H9 (cell line): Measurements from ENCODE around the gene SLX4. TPM values are rescaled to one million over a fixed set of nuclear protein-coding genes. Genes with fewer than 3 reads are reported as not detected.

Source experiments
- DNase-seq: peaks from one replicate; pipeline ENCODE4 v3.0.0-alpha.2; 2017
- H2AFZ ChIP-seq: one replicate; pipeline ENCODE4 v1.6.1; 2013; ENCODE audit warnings: mild to moderate bottlenecking, low read length, control low read depth, moderate library complexity
- H2AK5ac ChIP-seq: 2 replicates; pipeline ENCODE4 v1.6.1; 2013; ENCODE audit warnings: low read length, control low read depth, mixed read lengths; ENCODE audit not compliant: insufficient read length
- H2BK120ac ChIP-seq: one replicate; pipeline ENCODE4 v1.6.1; 2013; ENCODE audit warnings: low read depth, mild to moderate bottlenecking, low read length, control low read depth, inconsistent platforms; ENCODE audit not compliant: poor library complexity, severe bottlenecking
- H2BK12ac ChIP-seq: 2 replicates; pipeline ENCODE4 v1.6.1; 2013; ENCODE audit warnings: low read length, control low read depth, mixed read lengths, low read depth; ENCODE audit not compliant: insufficient read length
- H2BK15ac ChIP-seq: 2 replicates; pipeline ENCODE4 v1.6.1; 2013; ENCODE audit warnings: low read depth, low read length, control low read depth
- H2BK20ac ChIP-seq: one replicate; pipeline ENCODE4 v1.6.1; 2013; ENCODE audit warnings: low read depth, mild to moderate bottlenecking, low read length, control low read depth, inconsistent platforms; ENCODE audit not compliant: poor library complexity, severe bottlenecking
- H2BK5ac ChIP-seq: 2 replicates; pipeline ENCODE4 v1.6.1; 2013; ENCODE audit warnings: low read length, control low read depth, mixed read lengths; ENCODE audit not compliant: insufficient read length
- H3K14ac ChIP-seq: 2 replicates; pipeline ENCODE4 v1.6.1; 2013; ENCODE audit warnings: low read length, control low read depth; ENCODE audit not compliant: insufficient read depth
- H3K18ac ChIP-seq: 2 replicates; pipeline ENCODE4 v1.6.1; 2013; ENCODE audit warnings: low read depth, mild to moderate bottlenecking, mixed read lengths, low read length, control low read depth; ENCODE audit not compliant: insufficient read length
- H3K23ac ChIP-seq: 2 replicates; pipeline ENCODE4 v1.6.1; 2013; ENCODE audit warnings: low read length, control low read depth, mixed read lengths, low read depth; ENCODE audit not compliant: insufficient read length
- H3K23me2 ChIP-seq: 2 replicates; pipeline ENCODE4 v1.6.1; 2013; ENCODE audit warnings: low read depth, mild to moderate bottlenecking, mixed read lengths, low read length, control low read depth; ENCODE audit not compliant: insufficient read length, poor library complexity, severe bottlenecking
- H3K27ac ChIP-seq: 2 replicates; pipeline ENCODE4 v1.5.1; 2013; ENCODE audit warnings: low read length, control low read depth, mixed read lengths, low read depth; ENCODE audit not compliant: insufficient read length
- H3K27me3 ChIP-seq: 2 replicates; pipeline ENCODE4 v1.6.1; 2013; ENCODE audit warnings: low read length, control low read depth, inconsistent platforms; ENCODE audit not compliant: insufficient read depth
- H3K4ac ChIP-seq: 2 replicates; pipeline ENCODE4 v1.6.1; 2013; ENCODE audit warnings: low read depth, mild to moderate bottlenecking, control low read depth, inconsistent platforms, low read length, moderate library complexity
- H3K4me1 ChIP-seq: 2 replicates; pipeline ENCODE4 v1.6.1; 2013; ENCODE audit warnings: low read length, control low read depth, inconsistent platforms; ENCODE audit not compliant: insufficient read depth
- H3K4me2 ChIP-seq: 2 replicates; pipeline ENCODE4 v1.6.1; 2013; ENCODE audit warnings: low read length, control low read depth, mixed read lengths; ENCODE audit not compliant: insufficient read length, insufficient read depth
- H3K56ac ChIP-seq: 2 replicates; pipeline ENCODE4 v1.6.1; 2013; ENCODE audit warnings: low read depth, mild to moderate bottlenecking, mixed read lengths, low read length, control low read depth; ENCODE audit not compliant: insufficient read length
- H3K79me1 ChIP-seq: 2 replicates; pipeline ENCODE4 v1.6.1; 2013; ENCODE audit warnings: low read depth, mild to moderate bottlenecking, moderate library complexity, low read length, control low read depth, inconsistent platforms; ENCODE audit not compliant: insufficient read depth, poor library complexity, severe bottlenecking
- H3K79me2 ChIP-seq: 2 replicates; pipeline ENCODE4 v1.6.1; 2013; ENCODE audit warnings: low read length, control low read depth, inconsistent platforms; ENCODE audit not compliant: insufficient read depth
- H3K9ac ChIP-seq: 2 replicates; pipeline ENCODE4 v1.6.1; 2013; ENCODE audit warnings: low read length, control low read depth, mixed read lengths; ENCODE audit not compliant: insufficient read length; ENCODE audit errors: extremely low read depth
- H3K9me3 ChIP-seq: one replicate; pipeline ENCODE4 v1.6.1; 2013; ENCODE audit warnings: low read depth, low read length, inconsistent platforms; ENCODE audit not compliant: control insufficient read depth
- H3T11ph ChIP-seq: one replicate; pipeline ENCODE4 v1.6.1; 2013; ENCODE audit warnings: mild to moderate bottlenecking, low read length, control low read depth, inconsistent platforms
- H4K20me1 ChIP-seq: one replicate; pipeline ENCODE4 v1.6.1; 2013; ENCODE audit not compliant: control insufficient read depth, insufficient read length, insufficient read depth
- H4K5ac ChIP-seq: 2 replicates; pipeline ENCODE4 v1.6.1; 2013; ENCODE audit warnings: low read depth, mild to moderate bottlenecking, mixed read lengths, low read length, control low read depth; ENCODE audit not compliant: insufficient read length
- H4K8ac ChIP-seq: replicated peaks from 2 replicates; pipeline ENCODE4 v1.6.1; 2013; ENCODE audit warnings: low read length, control low read depth, mixed read lengths, low read depth; ENCODE audit not compliant: insufficient read length
- H4K91ac ChIP-seq: 2 replicates; pipeline ENCODE4 v1.6.1; 2013; ENCODE audit warnings: low read depth, mild to moderate bottlenecking, moderate library complexity, mixed read lengths, low read length, control low read depth; ENCODE audit not compliant: insufficient read length
- H3K27ac Mint-ChIP-seq, 3 experiments: 2 replicates in 2 of 3; 3 replicates in 1 of 3; pipeline ENCODE4 v1.8.0; 2020 to 2021; ENCODE audit warnings: mixed read lengths in 3 of 3, mild to moderate bottlenecking in 1 of 3, moderate library complexity in 1 of 3
- H3K27me3 Mint-ChIP-seq: 2 replicates; pipeline ENCODE4 v1.8.0; 2021; ENCODE audit warnings: low read depth, mild to moderate bottlenecking, moderate library complexity, mixed read lengths
- H3K36me3 Mint-ChIP-seq, 3 experiments: 2 replicates in 2 of 3; 3 replicates in 1 of 3; pipeline ENCODE4 v1.8.0; 2020 to 2021; ENCODE audit warnings: low read depth in 3 of 3, mixed read lengths in 3 of 3; ENCODE audit not compliant: insufficient read depth in 1 of 3
- H3K4me1 Mint-ChIP-seq, 2 experiments: 2 replicates each; pipeline ENCODE4 v1.8.0; 2020; ENCODE audit warnings: mixed read lengths in 2 of 2
- H3K4me3 Mint-ChIP-seq, 2 experiments: 2 replicates in 1 of 2; 3 replicates in 1 of 2; pipeline ENCODE4 v1.8.0; 2020 to 2021; ENCODE audit warnings: mild to moderate bottlenecking in 2 of 2, mixed read lengths in 2 of 2, moderate library complexity in 1 of 2
- H3K9me3 Mint-ChIP-seq, 2 experiments: 2 replicates in 1 of 2; 3 replicates in 1 of 2; pipeline ENCODE4 v1.8.0; 2020; ENCODE audit warnings: mild to moderate bottlenecking in 2 of 2, mixed read lengths in 2 of 2, moderate library complexity in 1 of 2
- WGBS: extraction: QIAGEN DNeasy Blood & Tissue Kit; methylation state at CpG from one replicate; pipeline ENCODE4 v1.1.7; 2013; ENCODE audit warnings: missing lambda C conversion rate, low lambda C conversion rate, mixed read lengths; ENCODE audit not compliant: insufficient read length; ENCODE audit errors: extremely low coverage; 5-methylcytosine and 5-hydroxymethylcytosine counted together
- total RNA-seq: library from RNA; stranded (reverse); gene quantifications from 2 replicates; pipeline ENCODE4 v1.2.1, GENCODE V29; 2021
- TF ChIP-seq, protein P1 (sequence below): fragments of 200-600 bp; sonication (generic); conservative IDR thresholded peaks from 3 replicates; pipeline ENCODE4 v1.8.0; 2021; ENCODE audit warnings: antibody characterized with exemption, mild to moderate bottlenecking

Gene SLX4
- total RNA-seq, 1 experiment from 2014 or later: 9.9 TPM

DNA sequence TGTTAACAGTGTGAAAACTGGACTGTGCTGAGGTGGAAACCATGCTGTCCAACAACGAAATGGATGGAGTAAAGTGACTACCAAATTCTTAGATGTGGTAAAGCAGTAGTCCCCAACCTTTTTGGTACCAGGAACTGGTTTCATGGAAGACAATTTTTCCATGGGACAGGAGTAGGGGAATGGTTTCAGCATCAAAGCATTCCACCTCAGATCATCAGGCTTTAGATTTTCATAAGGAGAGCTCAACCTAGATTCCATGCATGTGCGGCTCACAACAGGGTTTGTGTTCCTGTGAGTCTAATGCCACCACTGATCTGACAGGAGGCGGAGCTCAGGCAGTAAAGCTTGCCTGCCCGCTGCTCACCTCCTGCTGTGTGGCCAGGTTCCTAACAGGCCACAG is 11.5 kb downstream of the SLX4 start:
- H3K79me1 ChIP-seq: no peaks in the 10 kb centered on the region
- no peak overlapping the region for H3K4ac ChIP-seq
- Mint-ChIP-seq H3K27me3 (no peaks in the 10 kb centered on the region), H3K36me3 (peaks cover 59 to 66% (median 64%) of the 10 kb centered on the region in 3 experiments), H3K9me3 (peaks cover 23 to 24% of the 10 kb centered on the region in 2 experiments), H3K4me3 (no peak overlapping the region), H3K27ac (no peak overlapping the region), H3K4me1 (no peaks in the 10 kb centered on the region)
- H3K27ac ChIP-seq: no peak overlapping the region
- no peak overlapping the region for H2BK120ac ChIP-seq
- no peak overlapping the region for H3T11ph ChIP-seq
- no peak overlapping the region for H3K14ac ChIP-seq
- H2AK5ac ChIP-seq: no peak overlapping the region
- DNase-seq: no peak
- H2BK15ac ChIP-seq: no peak overlapping the region
- no peak overlapping the region for H2BK20ac ChIP-seq
- no peak overlapping the region for H4K8ac ChIP-seq
- no peak overlapping the region for H2BK12ac ChIP-seq
- H4K5ac ChIP-seq: no peak overlapping the region
- no CpG with 5 or more reads among the region's 4 CpGs for WGBS
- no peak overlapping the region for H3K18ac ChIP-seq
- no peak overlapping the region for H4K91ac ChIP-seq
- H4K20me1 ChIP-seq: no peaks in the 10 kb centered on the region
- no peaks in the 10 kb centered on the region for H3K27me3 ChIP-seq
- no peaks in the 10 kb centered on the region for H3K4me1 ChIP-seq
- no peak overlapping the region for H2AFZ ChIP-seq
- H3K23me2 ChIP-seq: no peaks in the 10 kb centered on the region
- no peak overlapping the region for H3K56ac ChIP-seq
- no peak overlapping the region for H3K23ac ChIP-seq
- H3K4me2 ChIP-seq: no peak overlapping the region
- H3K9me3 ChIP-seq: peaks cover 18% of the 10 kb centered on the region
- no peak overlapping the region for H3K9ac ChIP-seq
- H2BK5ac ChIP-seq: no peak overlapping the region
- H3K79me2 ChIP-seq: no peaks in the 10 kb centered on the region
- TF ChIP-seq, protein P1, sequence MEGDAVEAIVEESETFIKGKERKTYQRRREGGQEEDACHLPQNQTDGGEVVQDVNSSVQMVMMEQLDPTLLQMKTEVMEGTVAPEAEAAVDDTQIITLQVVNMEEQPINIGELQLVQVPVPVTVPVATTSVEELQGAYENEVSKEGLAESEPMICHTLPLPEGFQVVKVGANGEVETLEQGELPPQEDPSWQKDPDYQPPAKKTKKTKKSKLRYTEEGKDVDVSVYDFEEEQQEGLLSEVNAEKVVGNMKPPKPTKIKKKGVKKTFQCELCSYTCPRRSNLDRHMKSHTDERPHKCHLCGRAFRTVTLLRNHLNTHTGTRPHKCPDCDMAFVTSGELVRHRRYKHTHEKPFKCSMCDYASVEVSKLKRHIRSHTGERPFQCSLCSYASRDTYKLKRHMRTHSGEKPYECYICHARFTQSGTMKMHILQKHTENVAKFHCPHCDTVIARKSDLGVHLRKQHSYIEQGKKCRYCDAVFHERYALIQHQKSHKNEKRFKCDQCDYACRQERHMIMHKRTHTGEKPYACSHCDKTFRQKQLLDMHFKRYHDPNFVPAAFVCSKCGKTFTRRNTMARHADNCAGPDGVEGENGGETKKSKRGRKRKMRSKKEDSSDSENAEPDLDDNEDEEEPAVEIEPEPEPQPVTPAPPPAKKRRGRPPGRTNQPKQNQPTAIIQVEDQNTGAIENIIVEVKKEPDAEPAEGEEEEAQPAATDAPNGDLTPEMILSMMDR: no peak
